GM21526 (cell line): ENCODE results near the gene NLRP3.
"Not testable (repeated sequence)": the region's sequence is repeated elsewhere in the genome, so short reads cannot be mapped to it uniquely, and the experiment has no call there.

ENCODE experiments used
- ATAC-seq: cut with Tn5 transposase; IDR thresholded peaks from one replicate; pipeline ENCODE4 v1.9.1; 2021; ENCODE audit warnings: moderate library complexity; ENCODE audit not compliant: unreplicated experiment, low FRiP score

NLRP3 gene

GRCh38 chr1:247415423-247416361 lies at the start of gene NLRP3:
Gene NLRP3, plus strand, starts transcription at chr1:247416173. Its CDS starts 2,628 bp downstream, at chr1:247418801.
- ATAC-seq: no peak

- not testable (repeated sequence) for ATAC-seq
Measured at GRCh38 chr1:247366345-247366744, 49.6 kb upstream of the NLRP3 start.

GRCh38 chr1:247366926-247367645 lies 48.9 kb upstream of the NLRP3 start:
- ATAC-seq: no peak

GRCh38 chr1:247367786-247368422 lies 48.1 kb upstream of the NLRP3 start:
- no peak for ATAC-seq

GRCh38 chr1:247368490-247369145 lies 47.4 kb upstream of the NLRP3 start:
- no peak for ATAC-seq

GRCh38 chr1:247370786-247371732 lies 44.9 kb upstream of the NLRP3 start:
- no peak for ATAC-seq

- no peak for ATAC-seq
Measured at GRCh38 chr1:247371801-247372259, 44.1 kb upstream of the NLRP3 start.

GRCh38 chr1:247373721-247374141 lies 42.2 kb upstream of the NLRP3 start:
- ATAC-seq: no peak

- ATAC-seq: not testable (repeated sequence)
Measured at GRCh38 chr1:247374651-247375334, 41.2 kb upstream of the NLRP3 start.

GRCh38 chr1:247375747-247376146 lies 40.2 kb upstream of the NLRP3 start:
- ATAC-seq: no peak

GRCh38 chr1:247376659-247377058 lies 39.3 kb upstream of the NLRP3 start:
- ATAC-seq: no peak

GRCh38 chr1:247377656-247378055 lies 38.3 kb upstream of the NLRP3 start:
- ATAC-seq: not testable (repeated sequence)

GRCh38 chr1:247378334-247379073 lies 37.5 kb upstream of the NLRP3 start:
- ATAC-seq: no peak

GRCh38 chr1:247385283-247385682 lies 30.7 kb upstream of the NLRP3 start:
- ATAC-seq: no peak

GRCh38 chr1:247386217-247386616 lies 29.8 kb upstream of the NLRP3 start:
- ATAC-seq: no peak

- ATAC-seq: no peak
Measured at GRCh38 chr1:247386687-247387086, 29.3 kb upstream of the NLRP3 start.

- ATAC-seq: no peak
Measured at GRCh38 chr1:247387096-247387495, 28.9 kb upstream of the NLRP3 start.

- no peak for ATAC-seq
Measured at GRCh38 chr1:247387565-247387964, 28.4 kb upstream of the NLRP3 start.
